K562 (cell line): ENCODE results near the gene TOR3A. TPM values are rescaled to one million over a fixed set of nuclear protein-coding genes. Genes with fewer than 3 reads are reported as not detected.
A peak's percentile ranks its signal among the peaks of the same experiment; 100 is the strongest.

Experiments used
- ATAC-seq: fragments of 200-7000 bp; cut with Tn5 transposase; 3 replicates; pipeline ENCODE4 v1.9.1; 2020; ENCODE audit warnings: moderate library complexity
- BruUV-seq: library from RNA; stranded (reverse); fragments of 400-500 nt; replicated peaks from 2 replicates; lab custom pipeline; 2021; lab: Mats Ljungman, UMichigan
- CTCF ChIA-PET: fragments of 300-600 bp; formaldehyde crosslinking; extraction: SDS; loops from one replicate; lab custom pipeline; 2021; ENCODE audit warnings: low intra/inter-chr PET ratio; lab: Yijun Ruan, JAX
- POLR2A ChIA-PET: fragments of 300-600, 350-650 bp; sonication (Branson Sonifier 250); formaldehyde crosslinking; extraction: SDS; loops from one replicate; lab custom pipeline; 2021; ENCODE audit warnings: antibody characterized with exemption, inconsistent platforms; lab: Yijun Ruan, JAX
- DNase-seq, 4 experiments: peaks; one replicate each; pipeline versions ENCODE4 v3.0.0 to v3.0.0-alpha.2; 2011 to 2018; ENCODE audit warnings: low spot score in 3 of 4, mixed read lengths in 3 of 4; ENCODE audit errors: extremely low read depth in 1 of 4
- FAIRE-seq: peaks from 2 replicates; lab custom pipeline; 2011; peaks lifted over from hg19 to GRCh38; lab: Jason Lieb, UNC
- H2AFZ ChIP-seq: 2 replicates; pipeline ENCODE4 v1.6.0; 2011; ENCODE audit warnings: low read depth, low read length, control low read depth, inconsistent platforms
- H3K27ac ChIP-seq: fragments of 200-600 bp; 3 replicates; pipeline ENCODE4 v1.8.0; 2011; ENCODE audit warnings: low read depth, mild to moderate bottlenecking, control low read depth, inconsistent platforms, low read length, moderate library complexity, mixed read lengths; ENCODE audit errors: extremely low read depth
- H3K27me3 ChIP-seq, 2 experiments: fragments of 300-600 bp in 1 of 2; 2 replicates in 1 of 2; 3 replicates in 1 of 2; pipeline versions ENCODE4 v1.6.0 to v1.8.0; 2011; ENCODE audit warnings: inconsistent platforms in 2 of 2, low read length in 2 of 2, mild to moderate bottlenecking in 1 of 2, mixed read lengths in 1 of 2, moderate library complexity in 1 of 2; ENCODE audit not compliant: control insufficient read depth in 2 of 2, insufficient read depth in 2 of 2
- H3K36me3 ChIP-seq: fragments of 300-600 bp; 3 replicates; pipeline ENCODE4 v1.8.0; 2011; ENCODE audit warnings: mild to moderate bottlenecking, low read length, inconsistent platforms; ENCODE audit not compliant: control insufficient read depth, insufficient read depth
- H3K4me1 ChIP-seq, 2 experiments: fragments of 200-600 bp in 1 of 2; replicated peaks in 1 of 2; 2 replicates in 1 of 2; 3 replicates in 1 of 2; pipeline versions ENCODE4 v1.5.1 to v1.8.0; 2011; ENCODE audit warnings: inconsistent platforms in 2 of 2, low read length in 2 of 2, mild to moderate bottlenecking in 1 of 2, mixed read lengths in 1 of 2, moderate library complexity in 1 of 2; ENCODE audit not compliant: control insufficient read depth in 2 of 2, insufficient read depth in 2 of 2
- H3K4me2 ChIP-seq: 2 replicates; pipeline ENCODE4 v1.6.1; 2011; ENCODE audit warnings: low read length, control low read depth, inconsistent platforms, mixed read lengths; ENCODE audit not compliant: insufficient read depth
- H3K4me3 ChIP-seq: fragments of 200-600 bp; sonication (generic), shearing (Covaris generic); 2 replicates; pipeline ENCODE4 v1.5.1; 2016; ENCODE audit warnings: control low read depth, inconsistent platforms
- H3K79me2 ChIP-seq: fragments of 200-600 bp; 3 replicates; pipeline ENCODE4 v1.8.0; 2011; ENCODE audit warnings: low read length, inconsistent platforms; ENCODE audit not compliant: control insufficient read depth, insufficient read depth
- H3K9ac ChIP-seq, 2 experiments: 2 replicates each; pipeline versions ENCODE4 v1.6.0 to v1.6.1; 2011; ENCODE audit warnings: low read depth in 2 of 2, low read length in 2 of 2, control low read depth in 1 of 2, inconsistent platforms in 1 of 2, mild to moderate bottlenecking in 1 of 2, mixed read lengths in 1 of 2; ENCODE audit not compliant: insufficient read depth in 1 of 2
- H3K9me1 ChIP-seq: one replicate; pipeline ENCODE4 v1.6.0; 2011; ENCODE audit warnings: inconsistent platforms, mild to moderate bottlenecking, low read length, moderate library complexity; ENCODE audit not compliant: control insufficient read depth, insufficient read depth
- H3K9me3 ChIP-seq: replicated peaks from 2 replicates; pipeline ENCODE4 v1.5.1; 2011; ENCODE audit warnings: low read depth, low read length, inconsistent platforms; ENCODE audit not compliant: control insufficient read depth, insufficient read depth
- H4K20me1 ChIP-seq: replicated peaks from 2 replicates; pipeline ENCODE4 v1.6.1; 2011; ENCODE audit warnings: low read length, inconsistent platforms, mixed read lengths; ENCODE audit not compliant: control insufficient read depth, insufficient read depth
- BMI1 ChIP-seq: fragments of 150-350 bp; IDR thresholded peaks from 2 replicates; pipeline ENCODE4 v1.6.1; 2014; ENCODE audit warnings: low read length
- FOSL1 ChIP-seq: fragments of 200-800 bp; sonication (Bioruptor generic); conservative IDR thresholded peaks from 2 replicates; pipeline ENCODE4 v1.6.1; 2016; ENCODE audit warnings: missing genetic modification characterization, missing compliant biosample characterization
- KDM5B ChIP-seq: fragments of 200-600 bp; sonication (generic); IDR thresholded peaks from 2 replicates; pipeline ENCODE4 v1.6.1; 2012; ENCODE audit warnings: low read depth, mild to moderate bottlenecking, moderate library complexity, low read length, control low read depth, inconsistent platforms; ENCODE audit not compliant: insufficient replicate concordance
- NCOA2 ChIP-seq, 2 experiments: fragments of 450-650 bp; IDR thresholded peaks; 2 replicates each; pipeline ENCODE4 v1.6.1; 2018; ENCODE audit warnings: mild to moderate bottlenecking in 2 of 2, moderate library complexity in 1 of 2; ENCODE audit not compliant: partially characterized antibody in 2 of 2
- NFATC3 ChIP-seq: fragments of 450-650 bp; IDR thresholded peaks from 2 replicates; pipeline ENCODE4 v1.6.1; 2017; ENCODE audit warnings: mild to moderate bottlenecking
- NRF1 ChIP-seq, 2 experiments: fragments of 450-650 bp; IDR thresholded peaks in 1 of 2; conservative IDR thresholded peaks in 1 of 2; 2 replicates each; pipeline ENCODE4 v1.6.1; 2014; ENCODE audit warnings: mild to moderate bottlenecking in 2 of 2
- OTX1 ChIP-seq: fragments of 450-650 bp; formaldehyde crosslinking; IDR thresholded peaks from 2 replicates; pipeline ENCODE4 v1.4.0; 2022; ENCODE audit warnings: mild to moderate bottlenecking
- PKNOX1 ChIP-seq: fragments of 450-650 bp; IDR thresholded peaks from 2 replicates; pipeline ENCODE4 v1.6.1; 2016
- PTTG1 ChIP-seq: fragments of 450-650 bp; IDR thresholded peaks from 2 replicates; pipeline ENCODE4 v1.6.1; 2016; ENCODE audit warnings: low read depth, mild to moderate bottlenecking, missing genetic modification characterization, missing compliant biosample characterization
- TARDBP ChIP-seq: fragments of 450-650 bp; IDR thresholded peaks from 2 replicates; pipeline ENCODE4 v1.6.1; 2016
- TGIF2 ChIP-seq: sonication (generic); formaldehyde crosslinking; IDR thresholded peaks from 2 replicates; pipeline ENCODE4 v1.8.1; 2022; ENCODE audit warnings: mild to moderate bottlenecking, missing genetic modification reagents, moderate library complexity
- ZNF668 ChIP-seq: fragments of 250-450 bp; sonication (Bioruptor Pico); IDR thresholded peaks from 2 replicates; pipeline ENCODE4 v1.8.0; 2022; ENCODE audit warnings: mild to moderate bottlenecking, inconsistent platforms
- WGBS: fragments of 100-300 bp; shearing (Covaris generic); methylation state at CpG from one replicate; pipeline ENCODE4 v1.1.6; 2016; ENCODE audit warnings: low coverage, mixed read lengths; ENCODE audit not compliant: insufficient coverage; ENCODE audit errors: missing lambda C conversion rate; 5-methylcytosine and 5-hydroxymethylcytosine counted together
- in situ Hi-C: fragments of 300-500 bp; cut with MboI; formaldehyde crosslinking; loops from 4 replicates; pipeline ENCODE4 v1.15.0; 2018; ENCODE audit warnings: inconsistent platforms, mixed read lengths
- intact Hi-C: fragments of 100-400 bp; cut with micrococcal nuclease; formaldehyde crosslinking; loops from 2 replicates; pipeline ENCODE4 v1.14.2; 2022
- polyA plus RNA-seq, 8 experiments: library from polyadenylated mRNA; depleted of rRNA in 4 of 8; stranded (reverse) in 5 of 8; unstranded in 3 of 8; fragments of >200 nt; fragmentation: Nextera tagmentation in 2 of 8; fragmentation: Illumina TruSeq in 1 of 8; extraction: Ambion mirVana in 2 of 8; extraction: Trizol in 1 of 8; gene quantifications; 2 replicates each; pipeline versions ENCODE4 v1.2.1 to v1.2.3, GENCODE V29; 2011 to 2014; ENCODE audit warnings: inconsistent platforms in 1 of 8, missing spikeins in 1 of 8
- total RNA-seq, 7 experiments: library from RNA; depleted of rRNA in 6 of 7; stranded (reverse); fragments of >200 nt in 6 of 7; fragmentation: Illumina TruSeq in 2 of 7; extraction: Trizol in 2 of 7; gene quantifications; 2 replicates each; pipeline versions ENCODE4 v1.2.1 to v1.2.3, GENCODE V29; 2011 to 2021; ENCODE audit warnings: low replicate concordance in 1 of 7

Gene TOR3A
- total and polyA plus RNA-seq, 9 of the 15 experiments (the other 6 are each of a cell fraction or from before 2014, with no cell fraction given) = 7.9 to 94.5 (median 39.7) TPM

GRCh38 chr1:179053486-179053885, 28.4 kb upstream of the TOR3A start:
- H3K4me1 ChIP-seq = peaks cover 14 to 35% of the 10 kb centered on the region in 2 experiments
- H4K20me1 ChIP-seq = no peaks in the 10 kb centered on the region
- peaks cover 58% of the 10 kb centered on the region for H3K36me3 ChIP-seq
- H3K79me2 ChIP-seq = peaks cover 18% of the 10 kb centered on the region
- CTCF ChIA-PET = no interaction called here
- in situ Hi-C loops = no loop called here
- H3K27me3 ChIP-seq = no peaks in the 10 kb centered on the region
- no peak overlapping the region for H3K27ac ChIP-seq
- no peak overlapping the region for H2AFZ ChIP-seq
- TF ChIP-seq ZNF668 (CRISPR knock-in tag) (no peak), NRF1 (conservative IDR thresholded peaks at IDR 0.05 in 1 of 2, IDR thresholded peaks at IDR 0.05 in 1 of 2) (no peak), BMI1 (no peak), PTTG1 (tag) (no peak), OTX1 (CRISPR knock-in tag) (no peak), NCOA2 (IDR thresholded peaks at IDR 0.05; ENCODE audit: partially characterized antibody in 2 of 2) (peak in 1 of 2 experiments; percentile 36)
- 78% methylated on average over 2 of the region's 2 CpGs for WGBS
- H3K9ac ChIP-seq = no peak overlapping the region
- ATAC-seq (no peak), DNase-seq (no peak), FAIRE-seq (peak; percentile 42)
- H3K9me3 ChIP-seq = no peaks in the 10 kb centered on the region
- H3K4me2 ChIP-seq = no peak overlapping the region; the same call in 1 of the 2 replicates
- intact Hi-C loops = no loop called here
- no peaks in the 10 kb centered on the region for H3K9me1 ChIP-seq
- POLR2A ChIA-PET = no interaction called here
- H3K4me3 ChIP-seq = no peak overlapping the region
- no TSS peak for BruUV-seq

GRCh38 chr1:179055937-179056336, 25.9 kb upstream of the TOR3A start:
- Histone ChIP-seq H3K4me1 (peaks cover 17 to 49% of the 10 kb centered on the region in 2 experiments), H3K9me1 (no peaks in the 10 kb centered on the region), H3K4me3 (no peak overlapping the region), H4K20me1 (no peaks in the 10 kb centered on the region), H3K27me3 (no peaks in the 10 kb centered on the region), H3K4me2 (no peak overlapping the region), H3K9me3 (no peaks in the 10 kb centered on the region), H3K9ac (no peak overlapping the region), H2AFZ (no peak overlapping the region), H3K27ac (no peak overlapping the region), H3K79me2 (peaks cover 11% of the 10 kb centered on the region; the same call in 1 of the 3 replicates), H3K36me3 (peaks cover 52% of the 10 kb centered on the region)
- ATAC-seq (no peak), DNase-seq (no peak), FAIRE-seq (no peak)
- POLR2A ChIA-PET = interaction anchor here (1.2 kb wide), 1 partner anchor 12 kb away, joined by 3 read pairs; no protein-coding TSS in a partner anchor
- WGBS = 82% methylated on average over 2 of the region's 2 CpGs
- TF ChIP-seq TARDBP (no peak), NFATC3 (no peak), FOSL1 (peak; percentile 88), PKNOX1 (0 out of 2 replicates have a peak, but pooled peaks have one; percentile 27), KDM5B (no peak), TGIF2 (CRISPR knock-in tag) (no peak)
- in situ Hi-C loops (no loop called here), intact Hi-C loops (no loop called here)
- BruUV-seq = no TSS peak
- CTCF ChIA-PET = no interaction called here
